PC-9 (cell line): ENCODE results near the gene TTLL6. TPM values are rescaled to one million over a fixed set of nuclear protein-coding genes. Genes with fewer than 3 reads are reported as not detected.

Experiments used
- BruUV-seq: library from RNA; stranded (reverse); fragments of 400-500 nt; replicated peaks from 2 replicates; lab custom pipeline; 2021; lab: Mats Ljungman, UMichigan
- CTCF ChIA-PET: fragments of 300-600 bp; sonication (Branson Sonifier 250); formaldehyde crosslinking; loops from one replicate; lab custom pipeline; 2022; ENCODE audit warnings: antibody characterized with exemption; lab: Charles Lee
- POLR2A ChIA-PET: fragments of 300-600 bp; sonication (Branson Sonifier 250); formaldehyde crosslinking; loops from one replicate; lab custom pipeline; 2022; ENCODE audit warnings: antibody characterized with exemption; ENCODE audit not compliant: unreplicated experiment; lab: Charles Lee
- DNase-seq, 2 experiments: peaks; one replicate each; pipeline versions ENCODE4 v3.0.0 to v3.0.0-alpha.2; 2015 to 2022; ENCODE audit warnings: mixed read lengths in 1 of 2
- H2AFZ ChIP-seq: fragments of 200-600 bp; sonication (generic); 2 replicates; pipeline ENCODE4 v1.8.1; 2017; ENCODE audit warnings: antibody characterized with exemption
- H3F3A ChIP-seq: fragments of 200-600 bp; sonication (generic); 2 replicates; pipeline ENCODE4 v1.8.1; 2017; ENCODE audit warnings: antibody characterized with exemption, mild to moderate bottlenecking, low read depth; ENCODE audit not compliant: insufficient read depth
- H3K27ac ChIP-seq: fragments of 200-600 bp; sonication (generic); 2 replicates; pipeline ENCODE4 v1.6.1; 2016; ENCODE audit warnings: mixed run types
- H3K27me3 ChIP-seq: fragments of 200-600 bp; sonication (generic); 2 replicates; pipeline ENCODE4 v1.6.1; 2016; ENCODE audit warnings: low read depth, mixed run types; ENCODE audit not compliant: insufficient read depth
- H3K36me3 ChIP-seq: fragments of 200-600 bp; sonication (generic); 2 replicates; pipeline ENCODE4 v1.6.1; 2016; ENCODE audit warnings: low read depth, mixed run types
- H3K4me1 ChIP-seq: fragments of 200-600 bp; sonication (generic); replicated peaks from 2 replicates; pipeline ENCODE4 v1.6.1; 2016; ENCODE audit warnings: mixed run types; ENCODE audit not compliant: insufficient read depth
- H3K4me2 ChIP-seq: fragments of 200-600 bp; sonication (generic); 2 replicates; pipeline ENCODE4 v1.6.1; 2017; ENCODE audit warnings: mixed run types
- H3K4me3 ChIP-seq: fragments of 200-600 bp; sonication (generic); 2 replicates; pipeline ENCODE4 v1.6.1; 2016; ENCODE audit warnings: mixed run types
- H3K79me2 ChIP-seq: fragments of 200-600 bp; sonication (generic); 2 replicates; pipeline ENCODE4 v1.6.1; 2017; ENCODE audit warnings: low read depth, mixed run types
- H3K9me2 ChIP-seq: fragments of 200-600 bp; sonication (generic); 2 replicates; pipeline ENCODE4 v1.8.1; 2017; ENCODE audit warnings: mild to moderate bottlenecking; ENCODE audit not compliant: insufficient read depth
- H3K9me3 ChIP-seq: fragments of 200-600 bp; sonication (generic); 2 replicates; pipeline ENCODE4 v1.8.1; 2016; ENCODE audit warnings: low read depth; ENCODE audit not compliant: insufficient read depth
- H4K20me1 ChIP-seq: fragments of 200-600 bp; sonication (generic); 2 replicates; pipeline ENCODE4 v1.8.1; 2017; ENCODE audit not compliant: insufficient read depth
- CTCF ChIP-seq: fragments of 200-600 bp; sonication (generic); conservative IDR thresholded peaks from 2 replicates; pipeline ENCODE4 v1.6.1; 2017; ENCODE audit warnings: mixed run types, antibody characterized with exemption, mild to moderate bottlenecking, moderate library complexity
- EZH2 ChIP-seq: fragments of 200-600 bp; sonication (generic); IDR thresholded peaks from 2 replicates; pipeline ENCODE4 v1.8.0; 2017; ENCODE audit warnings: antibody characterized with exemption, low read depth
- intact Hi-C: fragments of 100-400 bp; cut with micrococcal nuclease; formaldehyde crosslinking; loops from one replicate; pipeline ENCODE4 v1.10.0; 2022; ENCODE audit not compliant: unreplicated experiment
- total RNA-seq: library from RNA; stranded (reverse); gene quantifications from 2 replicates; pipeline ENCODE4 v1.2.3, GENCODE V29; 2021

TTLL6 gene
- total RNA-seq, 1 experiment from 2014 or later, result not detected

- Histone ChIP-seq H3K27me3 (peaks cover 14% of the 10 kb centered on the region; the same call in 1 of the 2 replicates), H3K4me3 (no peak overlapping the region), H3K9me3 (no peaks in the 10 kb centered on the region), H4K20me1 (no peaks in the 10 kb centered on the region), H3K79me2 (no peaks in the 10 kb centered on the region), H3K9me2 (no peaks in the 10 kb centered on the region), H3K27ac (no peak overlapping the region), H3K4me2 (no peak overlapping the region), H3F3A (peaks cover 9% of the 10 kb centered on the region; the same call in 1 of the 2 replicates), H2AFZ (no peak overlapping the region), H3K4me1 (0 out of 2 replicates have a peak, but pooled peaks cover 3% of the 10 kb centered on the region), H3K36me3 (no peaks in the 10 kb centered on the region)
- no TSS peak for BruUV-seq
- CTCF ChIA-PET, result no interaction called here
- TF ChIP-seq CTCF, result no peak
- TF ChIP-seq EZH2, result no peak
- intact Hi-C loops, result no loop called here
- no peak for DNase-seq
- POLR2A ChIA-PET, result no interaction called here
These were observed 1.4 kb upstream of the TTLL6 start for GRCh38 chr17:48818361-48818841.

- Histone ChIP-seq H3F3A (peaks cover 9% of the 10 kb centered on the region; the same call in 1 of the 2 replicates), H3K27ac (no peak overlapping the region), H3K4me3 (peak overlapping the region; percentile 54; the same call in 1 of the 2 replicates), H3K79me2 (no peaks in the 10 kb centered on the region), H3K4me2 (peak overlapping the region; percentile 81), H3K4me1 (0 out of 2 replicates have a peak, but pooled peaks cover 3% of the 10 kb centered on the region), H3K9me2 (no peaks in the 10 kb centered on the region), H2AFZ (no peak overlapping the region), H3K27me3 (peaks cover 14% of the 10 kb centered on the region; the same call in 1 of the 2 replicates), H3K9me3 (no peaks in the 10 kb centered on the region), H3K36me3 (no peaks in the 10 kb centered on the region), H4K20me1 (no peaks in the 10 kb centered on the region)
- TF ChIP-seq CTCF (no peak), EZH2 (no peak)
- BruUV-seq, result no TSS peak
- no peak for DNase-seq
- ChIA-PET CTCF (interaction anchor here (0.5 kb wide), 1 partner anchor 518 kb away, joined by 3 read pairs; no protein-coding TSS in a partner anchor), POLR2A (no interaction called here)
- intact Hi-C loops, result no loop called here
These were observed 623 bp downstream of the TTLL6 start for GRCh38 chr17:48816438-48816773.

- BruUV-seq, result no TSS peak
- Histone ChIP-seq H3K9me3 (no peaks in the 10 kb centered on the region), H3K36me3 (no peaks in the 10 kb centered on the region), H4K20me1 (no peaks in the 10 kb centered on the region), H3K27ac (no peak overlapping the region), H3K4me2 (no peak overlapping the region), H3K4me3 (no peak overlapping the region), H3F3A (peaks cover 9% of the 10 kb centered on the region; the same call in 1 of the 2 replicates), H3K4me1 (0 out of 2 replicates have a peak, but pooled peaks cover 3% of the 10 kb centered on the region), H3K9me2 (no peaks in the 10 kb centered on the region), H3K79me2 (no peaks in the 10 kb centered on the region), H3K27me3 (peaks cover 14% of the 10 kb centered on the region; the same call in 1 of the 2 replicates), H2AFZ (no peak overlapping the region)
- no peak for DNase-seq
- POLR2A ChIA-PET, result no interaction called here
- CTCF ChIA-PET, result interaction anchor here (2.5 kb wide), 1 partner anchor 64 kb away, joined by 6 read pairs; no protein-coding TSS in a partner anchor
- intact Hi-C loops, result loop anchor here (2.0 kb wide), 1 partner anchor 63 kb away; no protein-coding TSS in a partner anchor
- TF ChIP-seq EZH2 (no peak), CTCF (no peak)
These were observed 1.7 kb downstream of the TTLL6 start for GRCh38 chr17:48815311-48815710.
